Upper lobe of left lung (tissue), 4 donors: ENCODE data around the gene CLEC16A.

Experiments used
- CTCF ChIP-seq, 6 experiments: fragments of 450-650 bp in 4 of 6; fragments of 200-600 bp in 2 of 6; sonication (generic) in 2 of 6; IDR thresholded peaks; one replicate each; pipeline ENCODE4 v1.5.1; 2016 to 2019; ENCODE audit warnings: antibody characterized with exemption in 6 of 6
- EP300 ChIP-seq, 4 donors: sonication (generic); formaldehyde crosslinking; IDR thresholded peaks; one replicate each; pipeline ENCODE4 v1.5.1; 2017; ENCODE audit warnings: antibody characterized with exemption in 4 of 4, control low read depth in 2 of 4
- POLR2A ChIP-seq, 4 donors: fragments of 450-650 bp; IDR thresholded peaks; one replicate each; pipeline ENCODE4 v1.5.1; 2016 to 2017; ENCODE audit warnings: antibody characterized with exemption in 4 of 4, mild to moderate bottlenecking in 2 of 4
- POLR2AphosphoS5 ChIP-seq, 2 donors: sonication (generic); formaldehyde crosslinking; IDR thresholded peaks; one replicate each; pipeline ENCODE4 v1.5.1; 2017; ENCODE audit warnings: antibody characterized with exemption in 2 of 2

DNA sequence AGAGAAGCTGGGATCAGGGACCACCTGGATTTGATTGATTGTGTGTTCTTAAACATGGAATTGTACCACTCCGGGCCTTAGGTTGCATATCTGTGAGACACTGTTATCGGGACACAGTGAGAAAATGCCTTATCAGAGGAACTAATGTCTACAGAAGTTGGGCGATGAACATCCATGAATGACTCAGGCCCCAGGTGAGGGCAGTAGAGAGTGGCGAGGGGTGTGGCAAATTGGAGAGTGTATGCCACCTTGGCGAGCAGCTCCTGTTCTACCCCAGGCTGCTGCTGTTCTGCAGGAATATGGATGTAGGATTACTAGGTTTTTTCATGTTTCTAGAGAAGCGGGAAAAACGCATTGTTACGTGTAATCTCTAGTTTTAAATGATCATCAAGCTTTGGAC, 38.8 kb downstream of the CLEC16A start:
- no peak for TF ChIP-seq POLR2A (IDR thresholded peaks at IDR 0.05)
- TF ChIP-seq CTCF (IDR thresholded peaks at IDR 0.05): no peak
- TF ChIP-seq POLR2AphosphoS5 (IDR thresholded peaks at IDR 0.05): no peak
- TF ChIP-seq EP300 (IDR thresholded peaks at IDR 0.05): no peak
